H54 (cell line): Measurements from ENCODE around the gene FAM241B.

ENCODE experiments used
- DNase-seq: peaks from one replicate; pipeline ENCODE4 v3.0.0; 2011; ENCODE audit warnings: low spot score, mixed read lengths; ENCODE audit not compliant: insufficient read length
- FAIRE-seq: peaks from 3 replicates; lab custom pipeline; 2011; peaks lifted over from hg19 to GRCh38; lab: Jason Lieb, UNC
- POLR2A ChIP-seq: IDR thresholded peaks from 2 replicates; pipeline ENCODE4 v1.6.1; 2011; ENCODE audit warnings: low read depth, mild to moderate bottlenecking, low read length

The FAM241B gene, protein sequence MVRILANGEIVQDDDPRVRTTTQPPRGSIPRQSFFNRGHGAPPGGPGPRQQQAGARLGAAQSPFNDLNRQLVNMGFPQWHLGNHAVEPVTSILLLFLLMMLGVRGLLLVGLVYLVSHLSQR

DNA sequence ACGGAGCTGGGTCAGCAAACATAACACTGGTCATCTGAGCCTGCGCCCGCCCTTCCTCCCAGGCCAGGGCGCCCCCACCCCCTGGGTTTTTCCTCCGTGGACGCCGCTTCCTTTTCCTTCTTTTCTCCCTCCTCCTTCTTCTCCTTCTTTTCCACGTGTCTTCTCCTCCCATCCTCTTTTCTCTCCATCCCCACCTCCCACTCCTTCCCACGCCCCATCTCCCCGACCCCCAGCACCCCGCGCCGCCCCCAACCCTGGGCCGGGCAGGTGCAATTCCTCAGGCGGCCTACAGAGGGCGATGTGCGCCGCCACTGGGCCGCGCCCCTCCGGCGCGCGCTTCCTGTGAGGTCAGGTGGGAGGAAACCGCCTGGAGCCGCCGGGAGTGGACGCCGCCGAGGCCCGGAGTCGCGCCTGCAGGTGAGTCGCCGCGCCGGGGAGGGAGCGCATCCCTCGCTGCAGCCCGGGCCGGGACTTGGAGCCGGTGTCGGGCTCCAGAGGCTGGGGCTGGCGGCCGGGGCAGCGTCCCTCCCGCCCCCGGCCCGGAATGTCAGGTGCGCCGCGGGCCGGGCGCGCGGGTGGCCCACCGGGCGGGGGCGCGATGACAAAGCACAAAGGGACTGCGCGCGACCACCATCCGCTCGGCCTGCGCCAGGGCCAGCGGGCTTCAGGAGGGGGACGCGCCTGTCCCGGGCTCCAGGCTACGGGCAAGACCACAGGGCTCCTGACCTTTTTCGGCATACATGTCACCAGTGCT is at the start of gene FAM241B:
TSS of gene FAM241B (plus strand) at position 351 of the 754 bp plus-strand sequence. CDS start 1,497 bp downstream, outside the sequence.
- peak; percentile 32; the same call in 1 of the 2 replicates for TF ChIP-seq POLR2A
- no peak for FAIRE-seq

DNA sequence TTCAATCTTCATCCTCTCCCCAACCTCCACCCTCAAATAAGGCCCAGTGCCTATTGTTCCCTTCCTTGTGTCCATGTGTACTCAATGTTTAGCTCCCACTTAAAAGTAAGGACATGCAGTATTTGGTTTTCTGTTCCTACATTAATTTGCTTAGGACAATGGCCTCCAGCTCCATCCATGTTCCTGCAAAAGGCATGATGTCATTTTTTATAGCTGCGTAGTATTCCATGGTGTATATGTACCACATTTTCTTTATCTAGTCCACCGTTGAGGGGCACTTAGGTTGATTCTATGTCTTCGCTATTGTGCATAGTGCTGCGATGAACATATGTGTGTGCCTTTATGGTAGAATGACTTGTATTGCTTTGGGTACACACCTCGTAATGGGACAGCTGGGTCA is 49.6 kb upstream of the FAM241B start:
- no peak for TF ChIP-seq POLR2A
- no peak for DNase-seq
- no peak for FAIRE-seq

More for the DNA sequence above, at the start of gene FAM241B:
- DNase-seq, result peak; percentile 94

DNA sequence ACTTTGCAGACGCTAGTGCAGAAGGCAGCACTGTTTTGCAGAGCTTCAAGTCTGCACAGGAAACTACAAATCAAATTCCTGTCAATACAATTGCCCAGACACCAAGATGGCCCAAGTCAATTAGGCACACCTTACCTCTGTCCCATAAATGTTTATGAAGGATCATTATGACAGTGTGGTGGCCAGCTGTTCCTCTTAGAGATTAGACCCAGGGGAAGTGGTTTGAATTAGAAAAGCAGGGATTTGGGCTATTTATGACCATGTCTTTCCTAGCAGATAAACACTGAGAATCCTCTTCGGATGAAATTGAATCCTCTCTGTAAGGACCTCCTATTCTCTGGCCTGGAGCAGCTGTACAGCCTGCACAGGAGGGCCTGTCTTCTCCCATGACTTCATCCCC is 46.9 kb upstream of the FAM241B start:
- FAIRE-seq (no peak), DNase-seq (no peak)
- no peak for TF ChIP-seq POLR2A

DNA sequence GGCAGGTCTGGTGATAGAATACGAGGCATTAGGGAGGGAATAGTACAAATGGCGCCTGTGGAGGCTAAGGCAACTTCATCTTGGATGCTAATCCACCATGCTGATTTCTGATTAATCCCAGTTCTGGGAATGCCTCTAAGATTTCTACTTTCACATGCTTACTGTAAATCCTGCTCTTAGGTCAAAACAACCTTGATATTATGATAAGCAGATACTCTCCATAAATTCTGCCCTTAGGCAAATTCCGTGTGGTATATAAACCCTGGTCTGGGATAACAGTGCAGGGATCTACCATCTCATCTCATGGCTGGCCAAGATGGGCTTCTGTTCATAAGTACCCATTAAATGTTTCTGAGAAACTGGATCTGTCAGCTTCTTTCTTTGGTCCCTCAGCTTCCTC is 45.4 kb upstream of the FAM241B start:
- FAIRE-seq (no peak), DNase-seq (no peak)
- TF ChIP-seq POLR2A, result no peak

DNA sequence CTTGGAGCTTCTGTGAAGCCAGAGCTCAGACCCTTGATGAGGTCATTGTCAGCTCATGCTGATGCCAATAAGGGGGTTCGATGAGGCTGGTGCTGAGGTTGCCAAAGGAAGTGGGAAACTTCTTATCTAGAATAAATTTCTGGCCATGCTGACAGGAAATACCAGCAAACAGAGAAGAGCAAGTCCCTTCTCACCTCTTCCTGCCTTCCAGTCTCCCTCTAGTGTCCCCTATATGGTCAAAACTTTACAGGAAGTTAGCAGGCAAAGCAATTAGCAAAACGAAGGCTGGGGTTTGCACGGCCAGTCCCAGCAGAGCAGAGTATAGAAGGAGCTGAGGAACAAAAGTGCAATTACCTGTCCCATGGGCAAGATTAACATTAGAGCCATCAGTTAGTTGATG is 41.7 kb upstream of the FAM241B start:
- TF ChIP-seq POLR2A, result no peak
- no peak for FAIRE-seq
- no peak for DNase-seq

DNA sequence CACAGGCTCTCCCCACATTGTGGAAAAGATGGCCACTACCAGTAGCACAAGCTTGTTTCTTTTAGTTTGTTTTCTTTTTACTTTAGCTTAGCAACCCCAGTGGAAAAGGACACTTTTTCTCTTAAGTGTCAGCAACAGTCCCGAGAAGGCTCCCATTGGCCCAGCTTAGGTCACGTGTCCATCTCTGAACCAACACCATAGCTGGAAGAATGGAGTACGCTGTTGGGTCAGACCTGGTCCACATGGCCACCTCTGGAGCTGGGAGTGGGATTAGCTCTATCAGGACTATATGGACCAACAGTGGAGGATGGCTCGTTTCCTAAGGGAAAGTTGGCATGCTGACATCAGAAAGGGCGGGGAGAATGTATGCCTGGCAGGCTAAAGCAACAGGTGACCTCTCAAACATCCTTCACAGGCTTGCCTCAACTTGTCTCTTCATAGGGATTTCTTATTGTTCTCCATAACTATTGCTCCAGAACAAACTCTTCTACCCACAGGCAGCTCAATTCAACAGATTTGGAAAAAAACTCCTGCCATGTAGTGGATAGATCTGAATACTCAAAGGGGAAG is 29.2 kb upstream of the FAM241B start:
- DNase-seq (no peak), FAIRE-seq (no peak)
- TF ChIP-seq POLR2A, result no peak

DNA sequence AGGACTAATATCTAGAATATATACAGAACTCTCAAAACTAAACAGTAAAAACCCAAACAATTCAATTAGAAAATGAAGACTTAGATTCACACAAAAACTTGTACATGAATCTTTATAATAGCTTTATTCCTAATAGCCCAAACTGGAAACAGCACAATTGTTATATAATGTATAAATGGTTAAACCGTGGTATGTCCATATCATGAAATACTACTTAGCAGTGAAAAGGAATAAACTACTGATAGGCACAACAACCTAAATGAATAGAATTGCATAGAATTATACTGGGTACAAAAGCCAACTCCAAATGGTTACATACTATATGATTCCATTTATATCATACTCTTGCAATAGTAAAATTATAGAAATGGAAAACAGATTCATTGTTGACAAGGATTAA is 21.0 kb upstream of the FAM241B start:
- TF ChIP-seq POLR2A, result no peak
- FAIRE-seq (no peak), DNase-seq (no peak)

DNA sequence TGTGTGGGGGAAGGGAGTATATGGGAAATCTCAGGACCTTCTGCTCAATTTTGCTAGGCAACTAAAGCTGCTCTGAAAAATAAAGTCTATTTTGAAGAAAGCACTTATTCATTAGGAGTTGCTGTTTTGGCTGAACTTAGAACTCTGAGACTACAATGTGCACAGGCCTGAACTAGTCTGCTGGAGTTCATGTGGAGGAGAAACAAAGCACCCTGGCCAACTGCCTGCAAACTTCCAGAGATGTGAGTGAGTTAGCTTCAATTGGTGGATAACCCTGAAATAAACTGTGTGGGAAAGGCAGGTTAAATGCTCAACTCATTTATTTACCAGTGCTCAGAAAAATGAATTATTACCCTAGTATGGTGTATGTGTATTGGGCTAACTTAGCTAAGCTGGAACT is 17.3 kb upstream of the FAM241B start:
- FAIRE-seq, result no peak

DNA sequence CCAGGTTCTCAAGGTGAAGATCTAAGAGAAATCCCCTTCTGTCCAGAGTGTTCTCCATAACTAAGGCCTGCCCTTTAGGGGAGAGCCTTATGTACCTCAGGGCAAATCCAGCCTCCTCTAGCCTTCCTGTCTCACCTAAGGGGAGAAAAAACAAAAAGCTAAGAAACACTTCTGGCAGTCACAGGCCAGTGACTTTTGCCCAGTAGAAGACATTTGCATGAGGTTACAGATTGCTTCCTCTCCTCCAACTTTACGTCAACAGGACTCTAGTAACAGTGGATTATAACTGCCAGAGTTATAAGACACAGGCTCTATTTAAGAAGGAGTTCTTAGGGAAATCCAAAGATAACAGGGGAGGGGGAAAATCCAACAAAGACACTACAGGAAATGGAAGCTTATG is 15.9 kb upstream of the FAM241B start:
- TF ChIP-seq POLR2A, result no peak
- no peak for DNase-seq
- FAIRE-seq, result no peak

More for the DNA sequence above, 17.3 kb upstream of the FAM241B start:
- no peak for DNase-seq
- TF ChIP-seq POLR2A, result no peak

DNA sequence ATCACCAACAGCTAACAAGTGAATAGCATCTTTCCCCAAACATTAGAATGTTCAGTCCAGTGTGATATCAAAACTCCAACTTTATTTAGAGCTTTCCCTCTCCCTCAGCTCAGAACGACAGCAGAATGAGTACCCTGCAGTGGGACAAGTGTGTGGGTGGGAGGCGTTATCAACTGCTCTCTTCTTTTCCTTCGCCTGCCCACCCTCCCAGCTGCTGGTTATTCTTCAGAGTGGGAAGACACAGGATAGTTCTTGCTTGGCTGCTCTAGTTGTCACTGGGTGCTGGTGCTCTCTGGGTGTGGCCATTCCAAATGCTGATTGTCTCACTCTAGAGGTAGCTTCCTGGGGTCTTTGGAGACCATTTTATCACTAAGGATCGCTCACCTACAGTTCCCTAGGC is 13.7 kb upstream of the FAM241B start:
- FAIRE-seq, result no peak
- no peak for TF ChIP-seq POLR2A
- no peak for DNase-seq

DNA sequence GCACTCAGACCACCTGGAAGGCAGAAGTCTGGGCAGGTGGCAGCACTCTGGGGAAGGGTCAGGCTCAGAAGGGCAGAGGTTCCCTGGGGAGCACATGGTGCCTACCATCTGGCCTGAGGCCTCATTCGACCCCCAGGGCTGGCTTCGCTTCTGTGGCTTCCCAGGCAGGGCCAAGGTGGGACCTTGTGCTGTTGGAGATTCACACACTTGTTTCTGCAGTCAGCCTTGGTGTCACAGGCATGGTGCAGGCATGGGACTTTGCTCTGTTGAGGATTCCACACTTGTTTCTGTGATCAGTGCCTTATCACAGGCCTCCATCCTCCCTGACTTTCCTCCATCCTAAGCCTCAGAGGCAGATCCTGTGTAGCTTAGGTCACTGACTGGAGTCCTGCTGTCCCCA is 11.3 kb upstream of the FAM241B start:
- no peak for TF ChIP-seq POLR2A
- FAIRE-seq, result no peak
- no peak for DNase-seq

DNA sequence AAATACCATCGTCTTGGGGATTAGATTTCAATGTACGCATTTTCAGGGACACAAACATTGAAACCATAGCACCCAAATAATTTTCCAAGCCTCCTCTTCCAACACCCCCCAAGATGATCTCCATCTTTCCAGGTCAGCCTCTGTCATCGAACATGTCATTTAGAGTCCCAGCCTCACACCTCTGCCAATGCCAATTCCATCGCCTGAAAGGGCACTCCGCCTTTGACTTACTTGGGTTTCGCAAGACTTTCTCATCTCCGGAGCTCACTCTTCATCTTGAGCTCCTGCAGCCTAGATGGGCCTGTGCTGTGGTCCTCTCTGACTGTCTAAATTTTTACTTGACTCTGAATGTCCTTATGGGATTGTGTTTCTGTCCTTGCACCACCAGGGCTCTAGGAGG is 10.4 kb upstream of the FAM241B start:
- no peak for FAIRE-seq
- DNase-seq, result no peak
- TF ChIP-seq POLR2A, result no peak

DNA sequence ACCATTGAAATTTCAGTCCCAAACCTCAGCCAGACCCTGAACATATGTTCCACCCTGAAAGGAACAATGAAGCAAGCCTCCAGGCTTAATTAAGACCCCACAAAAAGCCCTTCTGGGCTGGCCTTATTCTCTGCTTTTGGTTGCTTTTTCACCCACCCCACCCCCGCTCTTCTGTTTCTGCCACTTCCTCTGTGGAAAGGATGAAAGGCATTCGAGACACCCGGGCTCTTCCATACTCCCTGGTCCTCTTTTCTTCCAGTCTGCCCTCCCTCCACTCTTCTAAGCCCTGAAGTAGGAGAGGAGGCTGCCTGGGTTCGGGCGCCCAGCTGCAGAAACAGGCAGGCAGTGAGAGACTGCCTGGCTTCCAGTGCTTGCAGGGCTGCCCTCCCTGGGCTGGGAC is 9.4 kb upstream of the FAM241B start:
- FAIRE-seq (no peak), DNase-seq (no peak)
- TF ChIP-seq POLR2A, result no peak

DNA sequence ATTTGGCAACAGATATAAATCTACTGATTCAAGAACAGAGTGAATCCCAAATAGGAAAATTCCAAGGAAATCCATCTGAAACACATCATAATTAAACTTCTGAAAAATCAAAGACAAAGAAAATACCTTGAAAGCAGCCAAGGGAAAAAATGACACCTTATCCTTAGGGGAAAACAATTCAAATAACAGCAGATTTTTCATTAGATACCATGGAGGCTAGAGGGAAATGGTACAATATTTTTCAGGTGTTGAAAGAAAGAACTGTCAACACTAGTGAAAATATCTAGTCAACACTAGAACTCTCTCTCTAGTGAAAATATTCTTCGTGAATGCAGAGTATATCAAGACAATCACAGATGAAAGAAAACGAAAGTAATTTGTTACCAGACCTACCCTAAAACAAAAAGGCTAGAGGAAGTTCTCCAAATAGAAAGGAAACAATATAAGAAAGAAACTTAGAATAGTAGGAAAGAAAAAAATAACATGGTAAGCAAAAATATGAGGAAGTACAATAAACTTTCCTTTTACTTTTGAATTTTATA is 5.7 kb upstream of the FAM241B start:
- DNase-seq (no peak), FAIRE-seq (no peak)
- TF ChIP-seq POLR2A, result no peak
